Dedifferentiated amniotic fluid mesenchymal stem cell (primary cell): Measurements from ENCODE around the gene BCL3.
"Not testable (repeated sequence)": the region's sequence is repeated elsewhere in the genome, so short reads cannot be mapped to it uniquely, and the experiment has no call there.

Experiments
- DNase-seq: peaks from one replicate; pipeline ENCODE4 v3.0.0-alpha.2; 2016; ENCODE audit errors: extremely low spot score

BCL3 gene

DNA sequence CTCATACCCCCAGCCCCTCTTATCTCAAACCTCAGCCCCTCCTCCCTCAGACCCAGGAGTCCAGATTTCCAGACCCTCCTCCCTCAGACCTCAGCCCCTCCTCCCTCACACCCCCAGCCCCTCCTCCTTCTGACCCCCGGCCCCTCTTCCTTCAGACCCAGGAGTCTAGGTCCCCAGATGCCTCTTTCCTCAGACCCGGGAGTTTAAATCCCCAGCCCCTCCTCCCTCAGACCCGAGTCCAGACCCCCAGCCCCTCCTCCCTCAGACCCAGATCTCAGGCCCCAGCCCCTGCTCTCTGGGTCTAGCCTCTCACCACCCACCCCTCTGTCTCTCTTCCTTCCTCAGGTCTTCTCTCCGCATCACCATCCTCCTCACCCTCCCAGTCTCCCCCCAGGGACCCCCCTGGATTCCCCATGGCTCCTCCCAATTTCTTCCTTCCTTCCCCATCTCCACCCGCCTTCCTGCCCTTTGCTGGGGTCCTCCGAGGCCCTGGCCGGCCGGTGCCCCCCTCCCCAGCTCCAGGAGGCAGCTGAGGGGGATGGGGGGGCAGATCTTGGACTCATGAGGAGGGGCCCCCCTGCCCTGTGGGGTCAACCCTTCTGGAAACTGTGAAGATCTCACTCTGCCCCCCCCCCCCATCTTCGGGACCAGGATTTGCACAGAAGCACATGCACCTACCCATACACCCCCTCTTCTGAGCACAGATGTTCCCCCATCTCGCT is 10.7 kb downstream of the BCL3 start:
- DNase-seq = no peak

DNA sequence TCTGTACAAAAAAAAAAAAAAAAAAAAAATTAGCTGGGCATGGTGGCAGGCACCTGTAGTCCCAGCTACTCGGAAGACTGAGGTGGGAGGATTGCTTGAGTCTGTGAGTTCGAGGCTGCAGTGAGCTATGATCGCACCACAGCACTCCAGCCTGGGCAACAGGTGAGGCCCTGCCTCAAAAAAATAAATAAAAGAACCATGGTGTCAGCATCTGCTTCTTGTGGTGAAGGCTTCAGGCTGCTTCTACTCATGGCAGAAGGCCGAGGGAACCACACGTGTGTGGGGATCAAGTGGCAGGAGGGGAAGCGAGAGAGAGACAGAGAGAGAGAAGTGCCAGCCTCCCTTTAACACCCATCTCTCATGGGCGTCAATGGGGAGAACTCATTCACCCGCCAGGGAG is 13.5 kb downstream of the BCL3 start:
- no peak for DNase-seq

DNA sequence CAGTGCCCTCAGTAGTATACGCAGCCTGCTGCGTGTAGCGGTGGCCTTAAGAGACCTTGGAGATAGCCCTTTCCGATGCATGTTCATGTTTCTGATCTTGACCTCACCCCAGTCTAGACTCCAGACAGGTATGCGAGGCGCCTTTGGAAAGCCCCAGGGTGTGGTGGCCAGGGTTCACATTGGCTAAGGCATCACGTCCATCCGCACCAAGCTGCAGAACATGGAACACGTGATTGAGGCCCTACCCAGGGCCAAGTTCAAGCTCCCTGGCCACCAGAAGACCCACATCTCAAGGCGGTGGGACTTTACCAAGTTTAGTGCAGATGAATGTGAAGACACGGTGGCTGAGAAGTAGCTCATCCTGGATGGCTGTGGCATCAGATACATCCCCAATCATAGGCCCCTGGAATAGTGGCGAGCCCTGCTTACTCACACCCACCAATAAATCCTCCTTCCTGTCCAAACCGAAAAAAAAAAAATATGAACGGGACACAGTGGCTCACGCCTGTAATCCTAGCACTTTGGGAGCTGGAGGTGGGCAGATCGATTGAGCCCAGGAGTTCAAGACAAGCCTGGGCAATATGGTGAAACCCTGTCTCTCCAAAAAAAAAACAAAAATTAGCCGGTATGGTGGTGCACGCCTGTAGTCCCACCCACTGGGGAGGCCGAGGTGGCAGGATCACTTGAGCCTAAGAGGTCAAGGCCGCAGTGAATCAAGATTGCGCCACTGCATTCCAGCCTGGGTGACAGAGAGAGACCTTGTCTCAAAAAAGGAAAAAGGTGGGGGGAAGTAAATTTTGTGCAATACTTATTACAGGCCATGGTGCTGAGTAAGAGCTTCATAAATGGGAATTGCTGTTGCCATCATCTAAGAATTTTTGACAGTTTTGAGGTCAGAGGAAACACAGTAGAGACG is 16.8 kb downstream of the BCL3 start:
- DNase-seq = no peak

DNA sequence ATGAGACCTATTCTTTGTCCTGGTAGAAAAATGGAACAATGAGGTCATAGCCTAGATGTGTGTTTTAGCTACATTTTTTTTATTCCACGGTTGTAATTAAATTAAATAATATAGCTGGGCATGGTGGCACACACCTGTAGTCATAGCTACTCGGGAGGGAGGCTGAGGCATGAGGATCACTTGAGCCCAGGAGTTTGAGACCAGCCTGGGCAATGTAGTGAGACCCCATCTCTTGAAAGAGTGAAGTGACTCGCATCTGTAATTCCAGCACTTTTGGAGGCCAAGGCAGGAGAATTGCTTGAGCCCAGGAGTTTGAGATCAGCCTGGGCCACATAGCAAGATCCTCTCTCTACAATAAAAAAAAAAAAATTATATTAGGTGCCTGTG is 17.4 kb downstream of the BCL3 start:
- no peak for DNase-seq

DNA sequence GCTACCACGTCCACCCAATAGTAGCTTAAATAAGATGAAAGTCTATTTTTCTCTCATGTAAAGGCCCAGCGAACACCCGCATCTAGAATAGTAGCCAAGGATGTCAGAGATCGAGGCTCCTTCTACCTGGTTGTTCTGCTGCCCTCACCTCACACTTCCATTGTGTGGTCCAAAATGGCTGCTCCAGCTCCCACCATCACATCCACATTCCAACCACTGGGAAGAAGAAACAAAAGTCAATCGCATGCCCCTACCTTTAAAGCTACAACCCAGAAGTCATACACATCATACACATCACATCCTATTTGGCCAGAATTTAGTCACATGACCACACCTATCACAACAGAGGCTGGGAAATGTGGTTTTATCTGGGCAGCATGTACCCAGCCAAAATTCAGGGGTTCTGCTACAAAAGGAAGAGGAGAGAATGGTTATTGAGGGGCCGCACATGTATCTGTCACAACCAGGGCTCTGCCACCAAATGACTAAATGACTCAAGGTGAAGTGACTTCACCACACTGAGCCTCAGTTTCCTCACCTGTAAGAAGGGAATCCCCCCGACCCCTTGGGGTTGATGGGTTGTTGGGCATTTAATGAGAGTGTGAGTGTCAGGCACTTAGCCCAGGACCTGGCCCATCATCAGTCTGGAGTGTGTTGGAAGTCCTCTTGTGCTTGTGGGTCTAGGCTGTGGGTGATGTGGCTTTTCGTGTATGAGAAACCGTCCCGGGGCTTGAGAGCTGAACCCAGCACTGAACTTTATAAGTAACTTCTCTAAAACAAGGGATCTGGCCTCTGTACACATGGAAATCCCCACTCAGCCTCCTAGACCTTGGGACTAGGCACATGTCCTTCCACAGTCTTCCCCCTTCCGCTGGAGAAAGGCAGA is 19.0 kb downstream of the BCL3 start:
- DNase-seq = no peak

DNA sequence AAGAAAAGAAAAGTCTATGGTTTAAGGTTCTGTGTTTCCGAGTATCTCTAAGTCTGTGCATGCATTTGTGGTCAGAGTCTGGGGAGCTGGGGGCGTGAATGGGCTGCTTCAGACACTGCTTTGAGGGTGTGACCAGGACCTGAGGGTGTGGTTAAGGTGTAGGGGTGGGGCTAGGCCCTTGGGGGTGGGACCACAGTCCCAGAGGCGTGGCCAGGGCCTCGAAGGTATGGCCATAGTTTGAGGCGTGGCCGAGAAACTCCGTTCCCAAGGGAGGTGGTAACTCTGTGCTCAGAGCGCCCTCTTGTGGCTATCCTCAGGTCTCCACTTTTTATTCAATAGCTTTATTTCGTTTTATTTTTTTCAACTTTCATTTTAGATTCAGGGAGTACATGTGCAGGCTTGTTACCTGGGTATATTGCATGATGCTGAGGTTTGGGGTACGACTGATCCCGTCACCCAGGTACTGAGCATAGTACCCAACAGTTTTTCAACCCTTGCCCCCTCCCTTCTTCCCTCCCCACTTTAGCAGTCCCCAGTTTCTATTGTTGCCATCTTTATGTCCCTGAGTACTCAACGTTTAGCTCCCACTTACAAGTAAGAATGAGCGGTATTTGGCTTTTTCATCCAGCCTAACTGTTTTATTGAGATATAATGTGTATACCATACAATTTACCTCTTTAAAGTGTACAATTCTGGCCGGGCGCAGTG is 22.2 kb downstream of the BCL3 start:
- DNase-seq = peak; percentile 87

DNA sequence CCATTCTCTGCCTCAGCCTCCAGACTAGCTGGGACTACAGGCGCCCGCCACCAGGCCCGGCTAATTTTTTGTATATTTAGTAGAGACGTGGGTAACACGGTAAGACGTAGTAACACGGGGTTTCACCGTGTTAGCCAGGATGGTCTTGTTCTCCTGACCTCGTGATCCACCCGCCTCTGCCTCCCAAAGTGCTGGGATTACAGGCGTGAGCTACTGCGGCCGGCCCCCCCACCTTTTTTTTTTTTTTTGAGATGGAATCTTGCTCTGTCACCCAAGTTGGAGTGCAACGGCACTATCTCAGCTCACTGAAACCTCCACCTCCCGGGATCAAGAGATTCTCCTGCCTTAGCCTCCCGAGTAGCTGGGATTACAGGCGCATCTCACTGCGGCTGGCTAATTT is 23.6 kb downstream of the BCL3 start:
- DNase-seq = not testable (repeated sequence)

DNA sequence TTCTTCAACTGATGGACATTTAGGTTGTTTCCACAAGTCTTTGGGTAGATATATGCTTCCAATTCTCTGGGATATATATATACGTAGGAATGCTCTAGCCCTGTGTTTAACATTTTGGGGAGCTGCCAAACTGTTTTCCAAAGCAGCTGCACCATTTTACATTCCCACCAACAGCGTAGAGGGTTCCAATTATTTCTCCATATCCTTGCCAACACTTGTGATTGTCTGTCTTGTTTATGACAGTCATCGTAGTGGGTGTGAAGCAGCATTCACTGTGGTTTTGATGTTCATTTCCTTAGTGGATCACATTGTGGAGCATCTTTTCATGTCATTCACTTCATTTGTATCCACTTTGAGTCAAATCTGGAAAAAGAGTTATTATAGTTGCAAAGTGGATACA is 24.5 kb downstream of the BCL3 start:
- no peak for DNase-seq

DNA sequence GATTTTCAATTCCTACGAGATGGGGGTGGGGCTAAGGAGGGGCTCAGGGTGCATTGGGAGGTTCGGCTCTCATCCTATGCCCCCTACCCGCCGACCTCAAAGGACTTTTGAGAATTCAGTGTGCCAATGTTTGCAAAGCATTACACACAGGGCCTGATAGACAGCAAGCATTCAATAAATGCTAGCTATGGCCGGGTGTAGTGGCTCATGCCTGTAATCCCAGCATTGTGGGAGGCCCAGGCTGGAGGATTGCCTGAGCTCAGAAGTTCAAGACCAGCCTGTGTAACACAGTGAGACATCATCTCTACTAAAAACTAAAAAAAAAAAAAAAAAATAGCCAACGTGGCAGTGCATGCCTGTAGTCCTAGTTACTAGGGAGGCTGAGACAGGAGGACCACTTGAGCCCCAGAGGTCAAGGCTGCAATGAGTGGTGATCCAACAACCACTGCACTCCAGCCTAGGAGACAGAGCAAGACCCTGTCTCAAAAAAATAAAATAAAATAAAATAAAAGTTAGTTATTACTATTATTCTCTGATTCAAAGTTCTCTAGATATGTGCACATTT is 27.2 kb downstream of the BCL3 start:
- no peak for DNase-seq

DNA sequence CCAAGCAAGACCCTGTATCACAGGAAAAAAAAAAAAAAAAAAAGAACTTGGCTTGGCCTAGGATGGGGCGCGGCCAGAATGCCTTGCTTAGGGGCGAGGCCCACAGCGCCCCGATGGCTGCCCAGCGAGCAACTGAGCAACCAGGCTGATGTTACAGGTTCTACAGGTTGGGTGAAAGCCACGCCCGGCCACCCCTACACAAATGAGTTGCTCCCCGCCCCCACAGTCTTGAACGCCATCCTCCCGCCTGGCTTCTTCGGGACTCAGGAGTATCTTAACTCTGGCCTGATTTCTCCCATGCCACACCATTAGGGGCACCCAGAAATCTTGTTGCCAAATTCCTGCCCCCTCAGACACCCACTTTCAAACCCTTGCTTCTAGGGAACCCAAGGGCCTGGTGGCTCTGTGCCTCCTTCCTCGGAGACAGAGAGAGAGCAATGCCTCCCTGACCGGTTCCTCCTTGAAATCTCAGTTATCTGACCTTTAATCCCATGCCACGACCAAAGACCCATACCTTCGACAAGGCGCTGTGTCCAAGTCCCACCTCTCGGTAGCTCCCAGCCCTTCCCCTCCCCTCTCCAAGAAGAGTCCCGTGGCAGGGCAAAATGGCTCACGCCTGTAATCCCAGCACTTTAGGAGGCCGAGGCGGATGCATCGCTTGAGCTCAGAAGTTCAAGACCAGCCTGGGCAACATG is 28.0 kb downstream of the BCL3 start:
- DNase-seq = no peak

DNA sequence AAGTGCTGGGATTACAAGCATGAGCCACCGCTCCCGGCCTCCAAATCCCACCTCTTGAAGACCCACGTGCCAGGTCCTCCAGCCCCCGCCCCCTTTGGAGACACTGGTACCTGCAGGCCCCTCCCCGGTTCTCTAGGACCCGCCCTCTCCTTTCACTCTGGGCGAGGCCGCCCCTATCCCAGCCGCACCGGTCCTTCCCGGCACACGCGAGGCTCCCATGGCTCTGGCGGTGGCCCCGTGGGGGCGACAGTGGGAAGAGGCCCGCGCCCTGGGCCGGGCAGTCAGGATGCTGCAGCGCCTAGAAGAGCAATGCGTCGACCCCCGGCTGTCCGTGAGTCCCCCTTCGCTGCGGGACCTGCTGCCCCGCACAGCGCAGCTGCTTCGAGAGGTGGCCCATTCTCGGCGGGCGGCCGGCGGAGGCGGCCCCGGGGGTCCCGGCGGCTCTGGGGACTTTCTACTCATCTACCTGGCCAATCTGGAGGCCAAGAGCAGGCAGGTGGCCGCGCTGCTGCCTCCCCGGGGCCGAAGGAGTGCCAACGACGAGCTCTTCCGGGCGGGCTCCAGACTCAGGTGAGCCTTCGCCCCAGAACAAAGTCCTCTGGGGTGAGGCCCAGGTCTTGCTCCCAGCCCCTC is 29.3 kb downstream of the BCL3 start, which contains the start of gene CBLC:
TSS of gene CBLC (plus strand) at position 176 of the 633 bp plus-strand sequence. CDS start at position 218, 42 bp downstream.
- DNase-seq = no peak

DNA sequence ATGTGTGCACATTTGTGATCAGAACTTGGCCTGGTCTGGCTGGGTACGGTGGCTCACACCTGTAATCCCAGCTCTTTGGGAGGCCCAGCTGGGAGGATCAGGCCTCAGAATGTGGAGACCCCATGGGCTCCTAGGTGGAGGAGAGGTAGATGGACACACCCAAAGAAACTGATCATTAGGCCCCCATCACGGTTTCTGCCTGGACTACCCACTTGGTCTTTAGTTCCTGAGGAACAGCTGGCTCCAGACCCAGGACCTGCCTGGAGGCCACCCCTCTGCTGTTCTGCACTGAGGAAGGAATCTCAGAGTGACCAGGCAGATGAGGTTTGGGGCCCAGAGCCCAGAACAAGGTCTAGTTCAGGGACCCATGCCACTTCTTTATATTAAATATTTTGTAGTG is 30.6 kb downstream of the BCL3 start:
- DNase-seq = no peak

DNA sequence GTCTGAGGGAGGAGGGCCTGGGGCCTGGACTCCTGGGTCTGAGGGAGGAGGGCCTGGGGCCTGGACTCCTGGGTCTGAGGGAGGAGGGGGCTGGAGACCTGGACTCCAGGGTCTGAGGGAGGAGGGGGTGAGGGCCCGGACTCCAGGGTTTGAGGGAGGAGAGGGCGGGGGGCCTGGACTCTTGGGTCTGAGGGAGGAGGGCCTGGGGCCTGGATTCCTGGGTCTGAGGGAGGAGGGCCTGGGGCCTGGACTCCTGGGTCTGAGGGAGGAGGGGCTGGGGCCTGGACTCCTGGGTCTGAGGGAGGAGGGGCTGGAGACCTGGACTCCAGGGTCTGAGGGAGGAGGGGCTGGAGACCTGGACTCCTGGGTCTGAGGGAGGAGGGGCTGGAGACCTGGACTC is 33.2 kb downstream of the BCL3 start:
- not testable (repeated sequence) for DNase-seq

DNA sequence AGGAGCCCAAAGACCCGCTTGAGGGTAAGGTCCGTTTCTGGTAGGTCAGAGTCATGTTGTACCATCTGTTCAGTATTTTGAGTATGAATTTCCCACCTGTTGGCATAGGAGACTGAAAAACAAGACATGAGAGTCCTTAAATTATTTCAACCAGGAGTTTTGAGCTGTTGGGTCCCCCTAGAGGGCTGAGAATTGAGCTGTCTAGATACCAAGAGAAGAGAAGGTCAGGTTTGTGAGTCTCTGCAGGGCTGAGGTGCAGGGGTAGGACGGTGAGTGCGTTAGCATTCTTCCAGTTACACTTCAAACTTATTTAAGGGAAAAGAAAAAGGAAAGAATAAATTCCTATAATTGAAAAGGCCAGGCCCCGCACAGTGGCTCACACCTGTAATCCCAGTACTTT is 34.2 kb downstream of the BCL3 start:
- no peak for DNase-seq

DNA sequence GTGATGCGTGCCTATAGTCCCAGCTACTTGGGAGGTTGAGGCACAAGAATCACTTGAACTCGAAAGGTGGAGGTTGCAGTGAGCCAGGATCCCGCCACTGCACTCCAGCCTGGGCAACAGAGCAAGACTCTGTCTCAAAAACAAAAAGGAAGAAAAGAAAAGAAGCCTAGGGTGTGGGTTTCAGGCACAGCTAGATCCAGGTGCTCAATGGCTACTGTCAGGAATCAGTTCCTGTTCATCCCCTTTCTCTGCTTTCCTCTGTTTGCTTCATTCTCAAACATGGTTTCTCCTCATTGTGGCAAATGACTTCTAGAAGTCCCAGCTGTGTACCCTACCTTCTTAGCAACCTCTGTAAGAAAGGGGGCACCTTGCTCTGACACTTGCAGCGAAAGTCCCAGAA is 35.0 kb downstream of the BCL3 start:
- DNase-seq = no peak

DNA sequence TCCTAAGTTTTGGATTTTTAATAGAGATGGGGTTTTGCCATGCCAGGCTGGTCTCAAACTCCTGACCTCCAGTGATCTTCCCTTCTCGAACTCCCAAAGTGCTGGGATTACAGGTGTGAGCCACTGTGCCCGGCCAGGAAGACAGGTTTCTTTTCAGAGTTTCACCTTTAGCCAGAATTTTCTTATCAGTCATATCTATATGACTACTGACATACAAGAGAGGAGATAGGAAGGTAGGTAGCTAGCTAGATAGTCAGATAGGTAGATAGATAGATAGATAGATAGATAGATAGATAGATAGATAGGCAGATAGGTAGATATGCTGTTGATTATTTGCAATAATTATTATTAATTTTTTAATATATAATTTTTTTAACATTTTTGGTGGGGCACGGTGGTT is 36.8 kb downstream of the BCL3 start:
- DNase-seq = no peak

DNA sequence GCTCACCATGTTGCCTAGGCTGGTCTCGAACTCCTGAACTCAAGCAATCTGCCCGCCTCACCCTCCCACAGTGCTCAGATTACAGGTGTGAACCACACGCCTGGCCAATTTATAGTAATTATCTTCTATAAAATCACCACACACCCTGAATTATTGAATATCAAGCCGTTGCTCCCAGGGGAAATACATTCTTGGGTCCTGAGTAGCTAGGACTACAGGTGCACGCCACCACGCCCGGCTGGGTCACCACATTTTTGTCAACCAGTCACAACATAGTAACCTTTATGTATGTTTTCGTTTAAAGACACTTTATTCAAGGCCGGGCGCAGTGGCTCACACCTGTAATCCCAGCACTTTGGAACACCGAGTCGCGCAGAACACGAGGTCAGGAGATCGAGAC is 37.5 kb downstream of the BCL3 start:
- DNase-seq = no peak

DNA sequence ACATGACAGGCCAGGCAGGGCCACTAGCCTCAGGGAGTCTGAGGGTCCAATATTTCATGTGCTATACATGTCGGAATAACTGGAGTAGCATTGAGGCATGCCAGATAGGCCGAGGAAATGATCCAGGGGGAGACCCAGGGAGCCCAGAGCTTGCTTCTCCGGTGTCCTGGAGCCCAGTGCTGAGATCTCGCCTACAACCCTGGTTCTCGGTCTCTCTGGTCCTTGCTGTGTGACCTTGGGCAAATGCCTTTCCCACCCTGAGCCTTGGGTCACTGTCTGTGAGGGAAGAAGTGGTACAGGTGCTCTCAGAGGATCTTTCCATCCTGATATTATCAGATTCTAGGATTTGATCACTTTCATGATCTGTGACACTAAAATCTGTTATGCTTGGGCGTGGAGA is 40.5 kb downstream of the BCL3 start:
- DNase-seq = no peak

DNA sequence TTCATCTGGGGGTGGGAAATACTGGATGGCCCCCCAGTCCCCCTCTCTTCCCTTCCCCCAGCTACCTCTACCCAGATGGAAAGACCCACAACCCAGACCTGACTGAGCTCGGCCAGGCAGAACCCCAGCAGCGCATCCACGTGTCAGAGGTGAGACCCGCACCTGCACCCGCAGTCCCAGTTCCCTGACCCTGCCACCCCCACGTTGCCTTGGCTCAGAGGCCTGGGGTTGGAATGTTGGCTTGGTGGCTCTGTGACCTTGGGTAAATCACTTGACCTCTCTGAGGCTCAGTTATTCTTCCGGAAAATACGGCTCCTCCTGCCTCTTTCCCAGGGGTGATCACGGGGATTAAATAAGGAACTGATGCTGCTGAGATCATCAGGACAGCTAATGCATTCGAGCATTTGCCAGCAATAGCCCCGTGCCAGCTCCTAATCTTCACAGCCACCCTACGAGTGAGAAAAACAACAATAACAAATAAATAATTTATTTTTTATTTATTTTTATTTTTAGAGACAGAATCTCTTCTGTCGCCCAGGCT is 41.5 kb downstream of the BCL3 start:
- DNase-seq = no peak

DNA sequence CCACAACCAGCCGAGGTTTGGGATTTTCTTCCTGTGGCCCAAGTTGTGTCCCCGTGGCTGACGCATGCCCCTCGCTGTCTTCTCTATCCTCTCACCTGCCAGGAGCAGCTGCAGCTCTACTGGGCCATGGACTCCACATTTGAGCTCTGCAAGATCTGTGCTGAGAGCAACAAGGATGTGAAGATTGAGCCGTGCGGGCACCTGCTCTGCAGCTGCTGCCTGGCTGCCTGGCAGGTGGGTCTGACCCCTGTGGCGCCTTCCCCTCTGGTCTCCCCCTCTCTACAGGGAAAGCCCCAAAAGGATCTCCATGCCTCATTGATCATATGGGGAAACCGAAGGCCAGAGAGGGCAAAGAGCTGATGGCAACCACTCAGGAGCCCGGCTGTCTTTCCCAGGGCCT is 43.8 kb downstream of the BCL3 start:
- DNase-seq = no peak
